SU-DHL-6 (cell line): ENCODE results near the gene ABCC12.

Experiments used
- CTCF ChIP-seq: fragments of 200-600 bp; sonication (generic); IDR thresholded peaks from one replicate; pipeline ENCODE4 v1.5.1; 2017; ENCODE audit warnings: antibody characterized with exemption, mild to moderate bottlenecking, low read length, moderate library complexity; ENCODE audit not compliant: insufficient read depth, poor library complexity, severe bottlenecking
- EZH2phosphoT487 ChIP-seq: fragments of 200-600 bp; sonication (generic), shearing (Covaris generic); conservative IDR thresholded peaks from 2 replicates; pipeline ENCODE4 v1.6.1; 2018; ENCODE audit warnings: mild to moderate bottlenecking, antibody characterized with exemption, low read length, moderate library complexity, mixed read lengths

- TF ChIP-seq CTCF (no peak), EZH2phosphoT487 (no peak)
Observed at GRCh38 chr16:48113001-48113400, 42.8 kb downstream of the ABCC12 start.
